HG03039 (cell line): ENCODE data around the gene FRMD1.

ENCODE experiments used
- ATAC-seq: cut with Tn5 transposase; IDR thresholded peaks from one replicate; pipeline ENCODE4 v1.9.1; 2021; ENCODE audit warnings: mild to moderate bottlenecking, moderate library complexity; ENCODE audit not compliant: unreplicated experiment

Gene FRMD1

GRCh38 chr6:168096271-168096764, 17.3 kb upstream of the FRMD1 start:
- ATAC-seq, result no peak

GRCh38 chr6:168095716-168096250, 16.8 kb upstream of the FRMD1 start:
- no peak for ATAC-seq

- ATAC-seq, result no peak
These were observed 16.2 kb upstream of the FRMD1 start for GRCh38 chr6:168095171-168095691.

DNA sequence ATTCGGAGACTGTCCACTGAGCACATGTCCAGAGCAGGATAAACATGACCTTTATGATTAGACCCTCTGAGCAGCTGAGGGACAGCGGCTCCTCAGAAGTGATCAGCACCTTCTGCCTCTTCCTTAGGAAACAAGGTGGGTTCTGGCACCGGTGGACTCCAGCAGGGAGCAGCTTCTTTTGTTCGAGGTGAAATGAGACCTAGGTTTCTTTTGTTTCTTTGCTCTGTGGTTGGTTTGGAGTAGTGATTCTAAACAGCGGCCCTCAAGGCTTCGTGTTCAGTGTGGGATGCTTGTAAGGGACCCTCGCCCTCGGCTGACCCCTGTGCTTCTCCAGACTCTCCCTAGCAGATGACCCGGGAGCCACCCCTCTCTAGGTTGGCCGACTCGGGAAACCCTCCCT, 14.6 kb upstream of the FRMD1 start:
- no peak for ATAC-seq

- ATAC-seq, result no peak
These were observed 14.1 kb upstream of the FRMD1 start for GRCh38 chr6:168093071-168093505.

DNA sequence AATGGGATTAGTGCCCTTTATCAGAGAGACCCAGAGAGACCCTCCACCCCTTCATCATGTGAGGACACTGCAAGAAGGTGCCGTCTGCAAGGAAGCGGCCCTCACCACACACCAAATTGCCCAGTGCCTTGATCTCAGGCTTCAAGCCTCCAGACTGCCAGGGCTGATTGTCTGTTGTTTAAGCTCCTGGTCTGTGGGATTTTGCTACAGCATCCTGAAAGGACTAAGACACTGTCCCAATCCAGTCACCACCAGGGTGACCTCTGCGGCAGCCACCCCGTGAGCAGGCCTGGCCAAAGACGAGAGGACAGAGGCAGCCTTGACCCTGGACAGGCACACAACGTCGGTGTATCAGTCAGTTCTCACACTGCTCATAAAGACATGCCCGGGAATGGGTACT, 13.5 kb upstream of the FRMD1 start:
- no peak for ATAC-seq

- no peak for ATAC-seq
These were observed 12.6 kb upstream of the FRMD1 start for GRCh38 chr6:168091381-168092264.

DNA sequence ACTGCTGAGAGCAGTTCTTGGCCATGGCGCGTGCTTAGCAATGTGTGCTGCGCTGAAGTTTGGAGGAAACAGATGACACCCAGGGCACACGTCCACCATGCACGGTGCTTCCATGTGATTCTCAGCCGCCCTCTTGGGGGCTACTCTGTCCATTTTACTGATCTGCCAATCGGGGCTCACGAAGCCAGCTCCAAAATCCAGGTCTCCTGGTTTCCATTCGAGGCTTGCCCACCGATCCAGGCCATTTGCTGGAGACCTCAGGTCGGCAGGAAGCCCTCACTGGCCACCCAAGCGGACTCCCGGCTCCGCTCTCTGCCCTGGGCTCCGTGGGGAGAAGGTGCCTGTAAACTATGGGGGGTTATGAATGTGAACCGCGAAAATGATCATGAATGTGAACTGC, 11.7 kb upstream of the FRMD1 start:
- ATAC-seq, result no peak

DNA sequence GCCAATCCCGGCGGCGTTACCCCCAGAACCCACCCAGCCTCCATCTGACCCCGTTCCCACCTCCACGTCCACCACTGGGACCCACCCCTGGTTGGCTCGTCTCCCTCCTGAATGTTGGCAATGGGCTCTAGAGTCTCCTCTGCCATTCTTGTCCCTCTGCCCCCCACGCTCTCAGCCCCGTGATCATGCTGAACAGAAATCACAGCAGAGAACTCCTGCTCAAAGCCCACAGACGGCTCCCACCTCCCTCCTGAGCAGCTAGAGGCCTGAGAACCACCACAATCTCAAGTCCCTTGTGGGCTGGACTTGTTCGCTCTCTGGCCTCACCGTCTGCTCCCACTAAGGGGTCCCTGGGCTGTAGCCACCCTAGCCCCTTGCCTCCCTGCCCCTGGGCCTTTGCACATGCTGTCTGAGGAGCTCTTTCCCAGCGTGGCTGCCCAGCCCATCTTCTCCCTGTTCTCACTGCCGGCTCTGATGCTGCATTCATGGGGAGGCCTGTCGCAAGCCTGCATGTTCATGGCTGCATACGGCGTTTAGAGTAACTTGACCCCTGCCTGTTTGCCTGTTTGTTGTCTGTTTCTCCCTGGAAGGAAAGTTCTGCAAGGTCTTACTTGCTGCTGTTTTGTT, 11.2 kb upstream of the FRMD1 start:
- ATAC-seq, result no peak

- no peak for ATAC-seq
These were observed 10.4 kb upstream of the FRMD1 start for GRCh38 chr6:168089186-168090063.

GRCh38 chr6:168088161-168089053, 9.4 kb upstream of the FRMD1 start:
- ATAC-seq, result no peak

DNA sequence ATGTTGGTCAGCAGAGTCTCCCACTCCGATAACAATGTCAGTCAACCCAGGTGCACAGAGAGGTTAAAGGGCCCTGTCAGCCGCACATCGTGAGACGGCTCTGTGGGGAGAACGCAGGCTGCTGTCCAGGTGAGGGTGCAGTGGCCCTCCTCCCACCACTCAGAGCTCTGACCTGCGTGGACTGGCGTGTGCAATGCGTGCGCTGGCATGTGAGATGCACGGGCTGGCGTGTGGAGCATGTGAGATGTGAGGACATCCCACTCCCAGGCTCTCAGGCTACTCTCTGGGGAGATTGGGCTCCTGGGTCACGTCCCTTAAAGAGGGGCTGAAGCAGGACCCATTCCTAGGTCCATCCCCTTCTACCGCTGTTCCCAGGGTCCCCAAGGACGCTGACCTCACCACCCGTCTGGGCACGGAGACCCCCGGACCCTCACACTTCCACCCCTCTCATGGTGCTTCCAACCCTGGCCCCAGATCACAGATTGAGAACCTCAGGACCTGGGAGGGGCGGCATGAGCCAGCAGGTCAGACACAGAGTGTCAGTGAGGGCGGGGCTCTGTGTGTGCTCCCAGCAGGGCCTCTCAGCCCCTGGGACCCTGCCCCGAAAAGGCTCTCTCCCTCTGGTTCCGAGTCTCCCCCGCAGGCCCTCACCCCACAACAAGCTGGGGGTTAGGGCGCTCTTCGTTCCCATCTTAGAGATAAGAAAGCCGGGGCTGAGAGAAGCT, 8.6 kb upstream of the FRMD1 start:
- ATAC-seq, result no peak

- no peak for ATAC-seq
These were observed 7.6 kb upstream of the FRMD1 start for GRCh38 chr6:168086616-168087015.

DNA sequence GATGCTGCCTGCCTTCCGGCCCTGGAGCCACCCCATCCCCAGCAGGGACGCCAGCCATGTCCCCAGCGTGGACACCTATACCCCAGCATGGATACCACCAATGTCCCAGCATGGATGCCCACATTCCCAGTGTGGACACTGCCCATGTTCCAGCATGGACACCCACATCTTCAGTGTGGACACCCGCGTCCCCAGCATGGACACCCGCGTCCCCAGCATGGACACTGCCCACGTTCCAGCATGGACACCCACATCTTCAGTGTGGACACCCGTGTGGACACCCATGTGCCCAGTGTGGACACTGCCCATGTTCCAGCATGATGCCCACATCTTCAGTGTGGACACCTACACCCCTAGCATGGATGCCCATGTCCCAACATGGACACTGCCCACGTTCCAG, 7.1 kb upstream of the FRMD1 start:
- ATAC-seq, result no peak

DNA sequence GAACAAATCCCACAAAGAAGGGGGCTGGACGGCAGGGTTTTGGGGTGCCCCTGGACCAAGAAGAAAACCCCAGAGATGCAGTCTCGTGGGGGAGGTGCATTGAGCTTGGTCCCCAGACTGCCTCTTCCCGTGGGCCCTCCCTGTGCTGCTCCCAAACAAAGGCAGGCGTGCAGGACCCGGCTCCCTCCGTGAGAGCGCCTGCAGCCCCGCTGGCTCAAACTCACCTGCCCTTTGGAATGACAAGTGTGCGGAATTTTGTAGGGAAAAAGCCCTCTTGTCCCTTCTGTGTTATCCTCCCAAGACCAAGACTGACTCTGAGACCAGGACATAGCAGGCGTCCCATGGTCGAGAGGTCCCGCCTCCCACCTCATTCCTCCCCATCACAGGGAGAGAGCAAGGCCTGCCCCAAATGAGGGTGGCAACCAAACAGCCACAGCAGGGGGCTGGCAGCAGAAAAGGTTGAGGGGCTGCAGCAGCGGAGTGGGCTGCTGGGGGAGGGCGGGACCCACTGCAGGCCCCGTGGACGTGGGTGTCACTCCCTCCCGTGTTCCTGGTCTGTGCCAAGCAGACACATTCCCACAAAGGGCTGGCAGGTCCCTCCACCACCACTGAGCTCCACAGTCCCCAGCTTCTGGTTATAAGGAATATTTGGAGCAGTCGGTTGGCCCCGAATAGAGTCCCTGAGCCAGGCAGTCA, 5.6 kb upstream of the FRMD1 start:
- ATAC-seq, result no peak

GRCh38 chr6:168083514-168083885, 4.5 kb upstream of the FRMD1 start:
- no peak for ATAC-seq

DNA sequence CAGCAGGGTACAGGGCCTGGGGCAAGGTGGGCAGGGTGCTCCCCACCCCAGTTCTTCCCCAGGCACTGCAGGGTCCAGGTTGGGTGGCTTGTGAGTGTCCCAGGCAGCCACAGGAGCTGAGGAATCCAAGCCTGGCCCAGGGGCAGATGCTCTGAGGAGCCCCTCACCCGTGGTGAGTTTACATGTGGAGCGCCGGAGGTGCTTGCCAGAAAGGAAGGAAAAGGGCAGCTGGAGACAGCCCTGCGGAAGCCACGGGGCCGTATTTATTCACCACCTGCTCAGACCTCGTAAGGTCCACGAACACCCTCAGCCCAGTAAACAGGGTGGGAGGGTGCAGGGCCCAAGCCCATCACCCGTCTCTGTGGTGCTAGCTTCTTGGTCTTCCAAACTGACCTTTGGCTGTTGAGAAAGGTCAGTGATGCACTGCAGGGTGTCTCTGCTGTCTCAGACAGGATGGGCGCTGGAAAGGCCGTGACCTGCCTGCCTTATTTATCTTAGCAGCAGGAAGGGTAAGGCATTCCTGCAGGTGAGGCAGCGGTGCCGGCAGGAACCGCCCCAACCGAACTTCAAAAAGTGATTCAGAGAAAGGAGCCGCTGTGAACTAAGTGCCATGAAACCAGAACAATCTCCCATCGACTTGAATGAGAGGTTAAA, 4.0 kb upstream of the FRMD1 start:
- no peak for ATAC-seq
